ENCODE results near the gene IL36RN. TPM values are rescaled to one million over a fixed set of nuclear protein-coding genes. Genes with fewer than 3 reads are reported as not detected.
A peak's percentile ranks its signal among the peaks of the same experiment; 100 is the strongest.

The IL36RN gene
- total RNA-seq, 4 donors from 2014 or later: 0.93 to 1.7 TPM; not detected in 2

- TF ChIP-seq POLR2AphosphoS5 (IDR thresholded peaks at IDR 0.05) (no peak), EP300 (IDR thresholded peaks at IDR 0.05) (no peak), POLR2A (IDR thresholded peaks at IDR 0.05) (no peak)
- no peak overlapping the region for H3K27ac ChIP-seq
- H3K36me3 ChIP-seq: no peaks in the 10 kb centered on the region
- H3K9me3 ChIP-seq: no peaks in the 10 kb centered on the region
- no peak for ATAC-seq
- H3K27me3 ChIP-seq: peaks cover 16% of the 10 kb centered on the region
- no peak overlapping the region for H3K4me3 ChIP-seq
- WGBS, 2 donors (ENCODE audit: low coverage in 1 of 2): 70% methylated on average over 1 of the region's 1 CpG; no CpG with 5 or more reads in 1 of the 2 donors
- no peaks in the 10 kb centered on the region for H3K4me1 ChIP-seq
These were observed 18.9 kb downstream of the IL36RN start for GRCh38 chr2:113077921-113078320.

- 54 to 67% methylated on average over 4 to 5 of the region's 6 CpGs for WGBS, 2 donors (ENCODE audit: low coverage in 1 of 2)
- ATAC-seq: no peak
- Histone ChIP-seq H3K4me1 (no peaks in the 10 kb centered on the region), H3K4me3 (no peak overlapping the region), H3K9me3 (no peaks in the 10 kb centered on the region), H3K36me3 (no peaks in the 10 kb centered on the region), H3K27ac (no peak overlapping the region), H3K27me3 (peaks cover 19% of the 10 kb centered on the region)
- no peak for TF ChIP-seq POLR2A (IDR thresholded peaks at IDR 0.05)
- TF ChIP-seq EP300 (IDR thresholded peaks at IDR 0.05): no peak
- TF ChIP-seq POLR2AphosphoS5 (IDR thresholded peaks at IDR 0.05): no peak
- TF ChIP-seq CTCF (IDR thresholded peaks at IDR 0.05): no peak
These were observed 19.4 kb downstream of the IL36RN start for GRCh38 chr2:113078350-113078839.

GRCh38 chr2:113079131-113079530, 20.1 kb downstream of the IL36RN start:
- Histone ChIP-seq H3K4me3 (no peak overlapping the region), H3K4me1 (no peaks in the 10 kb centered on the region), H3K36me3 (no peaks in the 10 kb centered on the region), H3K27ac (no peak overlapping the region), H3K9me3 (no peaks in the 10 kb centered on the region), H3K27me3 (peaks cover 25% of the 10 kb centered on the region)
- TF ChIP-seq CTCF (IDR thresholded peaks at IDR 0.05) (no peak), POLR2A (IDR thresholded peaks at IDR 0.05) (no peak), EP300 (IDR thresholded peaks at IDR 0.05) (no peak), POLR2AphosphoS5 (IDR thresholded peaks at IDR 0.05) (no peak)
- no peak for ATAC-seq
- WGBS, 2 donors (ENCODE audit: low coverage in 1 of 2): 66 to 92% methylated on average over 2 to 3 of the region's 4 CpGs

GRCh38 chr2:113080134-113080533, 21.1 kb downstream of the IL36RN start:
- Histone ChIP-seq H3K36me3 (no peaks in the 10 kb centered on the region), H3K27ac (no peak overlapping the region), H3K9me3 (no peaks in the 10 kb centered on the region), H3K4me1 (no peaks in the 10 kb centered on the region), H3K4me3 (no peak overlapping the region), H3K27me3 (peaks cover 25% of the 10 kb centered on the region)
- no peak for TF ChIP-seq POLR2A (IDR thresholded peaks at IDR 0.05)
- peak in 1 of 4 experiments; percentile 43 for TF ChIP-seq CTCF (IDR thresholded peaks at IDR 0.05)
- no peak for TF ChIP-seq POLR2AphosphoS5 (IDR thresholded peaks at IDR 0.05)
- WGBS, 2 donors (ENCODE audit: low coverage in 1 of 2): 18 to 30% methylated on average over 2 to 9 of the region's 9 CpGs
- no peak for ATAC-seq

GRCh38 chr2:113081488-113082210, 22.7 kb downstream of the IL36RN start:
- TF ChIP-seq EP300 (IDR thresholded peaks at IDR 0.05): no peak
- TF ChIP-seq POLR2AphosphoS5 (IDR thresholded peaks at IDR 0.05): no peak
- TF ChIP-seq POLR2A (IDR thresholded peaks at IDR 0.05): no peak
- no peak for TF ChIP-seq CTCF (IDR thresholded peaks at IDR 0.05)
- H3K36me3 ChIP-seq: no peaks in the 10 kb centered on the region
- WGBS, 2 donors (ENCODE audit: low coverage in 1 of 2): 45% methylated on average over 2 of the region's 2 CpGs; no CpG with 5 or more reads in 1 of the 2 donors
- no peak overlapping the region for H3K4me3 ChIP-seq
- ATAC-seq: no peak
- H3K4me1 ChIP-seq: no peaks in the 10 kb centered on the region
- no peak overlapping the region for H3K27ac ChIP-seq
- H3K27me3 ChIP-seq: peaks cover 25% of the 10 kb centered on the region
- H3K9me3 ChIP-seq: no peaks in the 10 kb centered on the region
